HEK293 (cell line): ENCODE measurements around the gene IQCE.

Source experiments
- CTCF ChIA-PET: fragments of 350-600 bp; formaldehyde crosslinking; extraction: SDS; loops from one replicate; lab custom pipeline; 2021; ENCODE audit warnings: antibody characterized with exemption; lab: Yijun Ruan, JAX
- POLR2A ChIA-PET: fragments of 300-600 bp; formaldehyde crosslinking; extraction: SDS; loops from one replicate; lab custom pipeline; 2020; ENCODE audit warnings: antibody characterized with exemption, inconsistent platforms; lab: Yijun Ruan, JAX
- H3K27ac ChIP-seq: fragments of 200-500 bp; sonication (Bioruptor generic); 2 replicates; pipeline ENCODE4 v1.5.1; 2014; ENCODE audit warnings: low read depth, low read length, control low read depth, inconsistent platforms; ENCODE audit errors: extremely low read depth
- H3K36me3 ChIP-seq, 2 experiments: fragments of 200-500 bp in 1 of 2; sonication (Bioruptor generic) in 1 of 2; 1 replicate in 1 of 2; 2 replicates in 1 of 2; pipeline ENCODE4 v1.5.1; 2014 to 2017; ENCODE audit warnings: inconsistent platforms in 2 of 2, low read length in 2 of 2; ENCODE audit not compliant: control insufficient read depth in 2 of 2, insufficient read depth in 1 of 2
- H3K4me1 ChIP-seq: fragments of 200-500 bp; sonication (Bioruptor generic); 2 replicates; pipeline ENCODE4 v1.5.1; 2014; ENCODE audit warnings: mild to moderate bottlenecking, low read length, inconsistent platforms; ENCODE audit not compliant: control insufficient read depth, insufficient read depth
- H3K4me3 ChIP-seq: 2 replicates; pipeline ENCODE4 v1.5.1; 2011; ENCODE audit warnings: low read depth, mild to moderate bottlenecking, control low read depth, low read length, moderate library complexity
- H3K9me3 ChIP-seq: fragments of 200-500 bp; sonication (Bioruptor generic); 2 replicates; pipeline ENCODE4 v1.5.1; 2014; ENCODE audit warnings: low read depth, low read length, inconsistent platforms; ENCODE audit not compliant: control insufficient read depth, insufficient read depth
- FEZF1 ChIP-seq: fragments of 450-650 bp; formaldehyde crosslinking; IDR thresholded peaks from 2 replicates; pipeline ENCODE4 v1.5.1; 2016; ENCODE audit warnings: missing biosample characterization, missing genetic modification characterization
- OSR2 ChIP-seq: fragments of 450-650 bp; formaldehyde crosslinking; IDR thresholded peaks from 2 replicates; pipeline ENCODE4 v1.5.1; 2016; ENCODE audit warnings: missing biosample characterization, missing genetic modification characterization
- RBAK ChIP-seq: fragments of 450-650 bp; formaldehyde crosslinking; IDR thresholded peaks from 2 replicates; pipeline ENCODE4 v1.5.1; 2016; ENCODE audit warnings: missing biosample characterization, missing genetic modification characterization
- REPIN1 ChIP-seq: fragments of 450-650 bp; formaldehyde crosslinking; IDR thresholded peaks from 2 replicates; pipeline ENCODE4 v1.5.1; 2017; ENCODE audit warnings: missing biosample characterization, missing genetic modification characterization, low read depth
- SALL2 ChIP-seq: fragments of 450-650 bp; formaldehyde crosslinking; IDR thresholded peaks from 2 replicates; pipeline ENCODE4 v1.5.0; 2017; ENCODE audit warnings: missing biosample characterization, mild to moderate bottlenecking, missing genetic modification characterization, borderline replicate concordance
- SETDB1 ChIP-seq: IDR thresholded peaks from one replicate; pipeline ENCODE4 v1.6.1; 2017; ENCODE audit warnings: mild to moderate bottlenecking, low read length, moderate library complexity, mixed read lengths; ENCODE audit not compliant: insufficient read length
- YY2 ChIP-seq: fragments of 450-650 bp; formaldehyde crosslinking; IDR thresholded peaks from 2 replicates; pipeline ENCODE4 v1.5.1; 2016; ENCODE audit warnings: missing biosample characterization, missing genetic modification characterization
- ZBTB8A ChIP-seq: fragments of 450-650 bp; formaldehyde crosslinking; IDR thresholded peaks from 2 replicates; pipeline ENCODE4 v1.5.1; 2016; ENCODE audit warnings: missing biosample characterization, missing genetic modification characterization
- ZFHX2 ChIP-seq: fragments of 450-650 bp; formaldehyde crosslinking; conservative IDR thresholded peaks from 2 replicates; pipeline ENCODE4 v1.5.1; 2016; ENCODE audit warnings: missing biosample characterization, missing genetic modification characterization
- ZNF112 ChIP-seq: fragments of 450-650 bp; formaldehyde crosslinking; IDR thresholded peaks from 2 replicates; pipeline ENCODE4 v1.5.0; 2017; ENCODE audit warnings: missing biosample characterization, missing genetic modification characterization
- ZNF169 ChIP-seq: fragments of 450-650 bp; formaldehyde crosslinking; IDR thresholded peaks from 2 replicates; pipeline ENCODE4 v1.5.1; 2016; ENCODE audit warnings: missing biosample characterization, missing genetic modification characterization
- ZNF48 ChIP-seq: fragments of 450-650 bp; formaldehyde crosslinking; IDR thresholded peaks from 2 replicates; pipeline ENCODE4 v1.5.1; 2016; ENCODE audit warnings: missing biosample characterization, missing genetic modification characterization
- ZNF571 ChIP-seq: fragments of 450-650 bp; formaldehyde crosslinking; IDR thresholded peaks from 2 replicates; pipeline ENCODE4 v1.5.0; 2017; ENCODE audit warnings: missing biosample characterization, missing genetic modification characterization
- ZNF610 ChIP-seq: fragments of 450-650 bp; formaldehyde crosslinking; IDR thresholded peaks from 2 replicates; pipeline ENCODE4 v1.5.1; 2016; ENCODE audit warnings: missing biosample characterization, missing genetic modification characterization, borderline replicate concordance
- ZNF664 ChIP-seq: fragments of 450-650 bp; formaldehyde crosslinking; IDR thresholded peaks from 2 replicates; pipeline ENCODE4 v1.5.1; 2016; ENCODE audit warnings: missing biosample characterization, missing genetic modification characterization
- ZXDB ChIP-seq: fragments of 450-650 bp; formaldehyde crosslinking; IDR thresholded peaks from 2 replicates; pipeline ENCODE4 v1.5.1; 2016; ENCODE audit warnings: missing biosample characterization, missing genetic modification characterization
- TF ChIP-seq, protein P1 (sequence below): fragments of 450-650 bp; formaldehyde crosslinking; IDR thresholded peaks from 2 replicates; pipeline ENCODE4 v1.5.1; 2016; ENCODE audit warnings: missing biosample characterization, missing genetic modification characterization
- TF ChIP-seq, protein P2 (sequence below): fragments of 450-650 bp; formaldehyde crosslinking; conservative IDR thresholded peaks from 2 replicates; pipeline ENCODE4 v1.5.1; 2016; ENCODE audit warnings: low read depth, missing biosample characterization, missing genetic modification characterization
- TF ChIP-seq, protein P3 (sequence below): fragments of 450-650 bp; formaldehyde crosslinking; IDR thresholded peaks from 2 replicates; pipeline ENCODE4 v1.5.1; 2017; ENCODE audit warnings: missing biosample characterization, missing genetic modification characterization
- TF ChIP-seq, protein P4 (sequence below): fragments of 450-650 bp; formaldehyde crosslinking; IDR thresholded peaks from 2 replicates; pipeline ENCODE4 v1.5.1; 2016; ENCODE audit warnings: missing biosample characterization, missing genetic modification characterization, low read depth

Gene IQCE

DNA sequence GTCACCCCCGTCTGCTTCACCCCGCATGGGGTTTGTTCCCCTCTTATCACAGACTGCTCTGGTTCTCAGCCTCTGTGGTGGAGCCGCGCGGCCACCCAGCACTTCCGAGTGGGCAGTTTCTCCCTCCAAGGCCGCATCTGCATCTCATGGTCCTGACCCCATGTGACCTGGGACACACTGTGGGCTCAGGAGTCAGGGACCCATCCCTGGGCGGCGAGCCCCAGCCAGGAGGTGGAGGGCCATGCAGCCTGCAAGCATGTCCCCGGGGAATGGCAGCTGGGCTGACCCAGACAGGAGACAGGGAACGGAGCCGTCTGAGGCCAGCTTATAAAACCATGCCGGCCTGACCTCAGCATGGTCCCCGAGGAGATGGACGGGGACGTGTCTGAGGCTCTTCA lies 47.8 kb downstream of the IQCE start:
- ChIA-PET POLR2A (no interaction called here), CTCF (no interaction called here)
- H3K4me1 ChIP-seq = no peaks in the 10 kb centered on the region

More for the DNA sequence above, 47.8 kb downstream of the IQCE start:
- TF ChIP-seq RBAK (tag by site-specific recombination) (no peak), ZNF571 (tag by site-specific recombination) (no peak), OSR2 (tag by site-specific recombination) (no peak), ZXDB (tag by site-specific recombination) (no peak), SETDB1 (no peak), SALL2 (tag by site-specific recombination) (no peak), ZNF112 (tag by site-specific recombination) (no peak), ZBTB8A (tag by site-specific recombination) (no peak), ZNF610 (no peak), ZFHX2 (tag by site-specific recombination) (no peak), REPIN1 (tag by site-specific recombination) (no peak), ZNF169 (tag by site-specific recombination) (no peak), ZNF48 (tag by site-specific recombination) (no peak), ZNF664 (tag by site-specific recombination) (no peak), FEZF1 (tag by site-specific recombination) (no peak), YY2 (no peak)
- TF ChIP-seq, protein P1, sequence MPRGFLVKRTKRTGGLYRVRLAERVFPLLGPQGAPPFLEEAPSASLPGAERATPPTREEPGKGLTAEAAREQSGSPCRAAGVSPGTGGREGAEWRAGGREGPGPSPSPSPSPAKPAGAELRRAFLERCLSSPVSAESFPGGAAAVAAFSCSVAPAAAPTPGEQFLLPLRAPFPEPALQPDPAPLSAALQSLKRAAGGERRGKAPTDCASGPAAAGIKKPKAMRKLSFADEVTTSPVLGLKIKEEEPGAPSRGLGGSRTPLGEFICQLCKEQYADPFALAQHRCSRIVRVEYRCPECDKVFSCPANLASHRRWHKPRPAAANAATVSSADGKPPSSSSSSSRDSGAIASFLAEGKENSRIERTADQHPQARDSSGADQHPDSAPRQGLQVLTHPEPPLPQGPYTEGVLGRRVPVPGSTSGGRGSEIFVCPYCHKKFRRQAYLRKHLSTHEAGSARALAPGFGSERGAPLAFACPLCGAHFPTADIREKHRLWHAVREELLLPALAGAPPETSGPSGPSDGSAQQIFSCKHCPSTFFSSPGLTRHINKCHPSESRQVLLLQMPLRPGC (tag by site-specific recombination) = no peak
- TF ChIP-seq, protein P2, sequence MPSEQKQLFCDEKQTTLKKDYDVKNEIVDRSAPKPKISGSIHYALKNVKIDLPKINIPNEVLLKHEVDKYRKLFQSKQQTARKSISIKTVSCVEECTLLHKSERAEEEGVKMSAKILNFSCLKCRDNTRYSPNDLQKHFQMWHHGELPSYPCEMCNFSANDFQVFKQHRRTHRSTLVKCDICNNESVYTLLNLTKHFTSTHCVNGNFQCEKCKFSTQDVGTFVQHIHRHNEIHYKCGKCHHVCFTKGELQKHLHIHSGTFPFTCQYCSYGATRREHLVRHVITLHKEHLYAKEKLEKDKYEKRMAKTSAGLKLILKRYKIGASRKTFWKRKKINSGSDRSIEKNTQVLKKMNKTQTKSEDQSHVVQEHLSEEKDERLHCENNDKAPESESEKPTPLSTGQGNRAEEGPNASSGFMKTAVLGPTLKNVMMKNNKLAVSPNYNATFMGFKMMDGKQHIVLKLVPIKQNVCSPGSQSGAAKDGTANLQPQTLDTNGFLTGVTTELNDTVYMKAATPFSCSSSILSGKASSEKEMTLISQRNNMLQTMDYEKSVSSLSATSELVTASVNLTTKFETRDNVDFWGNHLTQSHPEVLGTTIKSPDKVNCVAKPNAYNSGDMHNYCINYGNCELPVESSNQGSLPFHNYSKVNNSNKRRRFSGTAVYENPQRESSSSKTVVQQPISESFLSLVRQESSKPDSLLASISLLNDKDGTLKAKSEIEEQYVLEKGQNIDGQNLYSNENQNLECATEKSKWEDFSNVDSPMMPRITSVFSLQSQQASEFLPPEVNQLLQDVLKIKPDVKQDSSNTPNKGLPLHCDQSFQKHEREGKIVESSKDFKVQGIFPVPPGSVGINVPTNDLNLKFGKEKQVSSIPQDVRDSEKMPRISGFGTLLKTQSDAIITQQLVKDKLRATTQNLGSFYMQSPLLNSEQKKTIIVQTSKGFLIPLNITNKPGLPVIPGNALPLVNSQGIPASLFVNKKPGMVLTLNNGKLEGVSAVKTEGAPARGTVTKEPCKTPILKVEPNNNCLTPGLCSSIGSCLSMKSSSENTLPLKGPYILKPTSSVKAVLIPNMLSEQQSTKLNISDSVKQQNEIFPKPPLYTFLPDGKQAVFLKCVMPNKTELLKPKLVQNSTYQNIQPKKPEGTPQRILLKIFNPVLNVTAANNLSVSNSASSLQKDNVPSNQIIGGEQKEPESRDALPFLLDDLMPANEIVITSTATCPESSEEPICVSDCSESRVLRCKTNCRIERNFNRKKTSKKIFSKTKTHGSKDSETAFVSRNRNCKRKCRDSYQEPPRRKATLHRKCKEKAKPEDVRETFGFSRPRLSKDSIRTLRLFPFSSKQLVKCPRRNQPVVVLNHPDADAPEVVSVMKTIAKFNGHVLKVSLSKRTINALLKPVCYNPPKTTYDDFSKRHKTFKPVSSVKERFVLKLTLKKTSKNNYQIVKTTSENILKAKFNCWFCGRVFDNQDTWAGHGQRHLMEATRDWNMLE (tag by site-specific recombination) = no peak
- TF ChIP-seq, protein P3, sequence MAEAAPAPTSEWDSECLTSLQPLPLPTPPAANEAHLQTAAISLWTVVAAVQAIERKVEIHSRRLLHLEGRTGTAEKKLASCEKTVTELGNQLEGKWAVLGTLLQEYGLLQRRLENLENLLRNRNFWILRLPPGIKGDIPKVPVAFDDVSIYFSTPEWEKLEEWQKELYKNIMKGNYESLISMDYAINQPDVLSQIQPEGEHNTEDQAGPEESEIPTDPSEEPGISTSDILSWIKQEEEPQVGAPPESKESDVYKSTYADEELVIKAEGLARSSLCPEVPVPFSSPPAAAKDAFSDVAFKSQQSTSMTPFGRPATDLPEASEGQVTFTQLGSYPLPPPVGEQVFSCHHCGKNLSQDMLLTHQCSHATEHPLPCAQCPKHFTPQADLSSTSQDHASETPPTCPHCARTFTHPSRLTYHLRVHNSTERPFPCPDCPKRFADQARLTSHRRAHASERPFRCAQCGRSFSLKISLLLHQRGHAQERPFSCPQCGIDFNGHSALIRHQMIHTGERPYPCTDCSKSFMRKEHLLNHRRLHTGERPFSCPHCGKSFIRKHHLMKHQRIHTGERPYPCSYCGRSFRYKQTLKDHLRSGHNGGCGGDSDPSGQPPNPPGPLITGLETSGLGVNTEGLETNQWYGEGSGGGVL (tag by site-specific recombination) = no peak
- TF ChIP-seq, protein P4, sequence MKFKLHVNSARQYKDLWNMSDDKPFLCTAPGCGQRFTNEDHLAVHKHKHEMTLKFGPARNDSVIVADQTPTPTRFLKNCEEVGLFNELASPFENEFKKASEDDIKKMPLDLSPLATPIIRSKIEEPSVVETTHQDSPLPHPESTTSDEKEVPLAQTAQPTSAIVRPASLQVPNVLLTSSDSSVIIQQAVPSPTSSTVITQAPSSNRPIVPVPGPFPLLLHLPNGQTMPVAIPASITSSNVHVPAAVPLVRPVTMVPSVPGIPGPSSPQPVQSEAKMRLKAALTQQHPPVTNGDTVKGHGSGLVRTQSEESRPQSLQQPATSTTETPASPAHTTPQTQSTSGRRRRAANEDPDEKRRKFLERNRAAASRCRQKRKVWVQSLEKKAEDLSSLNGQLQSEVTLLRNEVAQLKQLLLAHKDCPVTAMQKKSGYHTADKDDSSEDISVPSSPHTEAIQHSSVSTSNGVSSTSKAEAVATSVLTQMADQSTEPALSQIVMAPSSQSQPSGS (tag by site-specific recombination) = no peak
- TF ChIP-seq, all 188 proteins: peak for 0
- H3K9me3 ChIP-seq = no peaks in the 10 kb centered on the region
- no peak overlapping the region for H3K4me3 ChIP-seq
- peaks cover 0 to 5% of the 10 kb centered on the region in 2 experiments; a peak in 1 of 3 replicates for H3K36me3 ChIP-seq
- H3K27ac ChIP-seq = no peak overlapping the region
